PC-3 (cell line): Measurements from ENCODE around the gene CC2D2A. TPM values are rescaled to one million over a fixed set of nuclear protein-coding genes. Genes with fewer than 3 reads are reported as not detected.

ENCODE experiments used
- ATAC-seq: fragments of 200-7000 bp; cut with Tn5 transposase; 2 replicates; pipeline ENCODE4 v1.9.1; 2020; ENCODE audit warnings: mild to moderate bottlenecking, moderate library complexity
- BruUV-seq: library from RNA; stranded (reverse); fragments of 400-500 nt; replicated peaks from 2 replicates; lab custom pipeline; 2021; lab: Mats Ljungman, UMichigan
- CTCF ChIA-PET: fragments of 300-600 bp; sonication (Branson Sonifier 250); formaldehyde crosslinking; loops from one replicate; lab custom pipeline; 2022; ENCODE audit warnings: antibody characterized with exemption; lab: Charles Lee
- POLR2A ChIA-PET: fragments of 300-600 bp; sonication (Branson Sonifier 250); formaldehyde crosslinking; loops from one replicate; lab custom pipeline; 2022; ENCODE audit warnings: antibody characterized with exemption; ENCODE audit not compliant: unreplicated experiment; lab: Charles Lee
- DNase-seq: peaks from one replicate; pipeline ENCODE4 v3.0.0-alpha.2; 2015
- H2AFZ ChIP-seq: fragments of 300-600 bp; sonication (generic); 2 replicates; pipeline ENCODE4 v1.6.0; 2016; ENCODE audit warnings: antibody characterized with exemption, low read length
- H3F3A ChIP-seq: fragments of 300-600 bp; sonication (generic); one replicate; pipeline ENCODE4 v1.6.0; 2017; ENCODE audit warnings: antibody characterized with exemption, low read length, control low read depth, mild to moderate bottlenecking; ENCODE audit not compliant: unreplicated experiment
- H3K27ac ChIP-seq: fragments of 300-600 bp; sonication (generic); 2 replicates; pipeline ENCODE4 v1.5.1; 2016; ENCODE audit warnings: mild to moderate bottlenecking, low read length
- H3K27me3 ChIP-seq: fragments of 300-600 bp; sonication (generic); 2 replicates; pipeline ENCODE4 v1.6.1; 2016; ENCODE audit warnings: low read length, mixed read lengths
- H3K36me3 ChIP-seq: fragments of 300-600 bp; sonication (generic); 2 replicates; pipeline ENCODE4 v1.6.1; 2016; ENCODE audit warnings: low read depth, mixed run types, low read length, mixed read lengths
- H3K4me1 ChIP-seq: fragments of 300-600 bp; sonication (generic); 2 replicates; pipeline ENCODE4 v1.5.1; 2016; ENCODE audit warnings: low read length; ENCODE audit not compliant: insufficient read depth
- H3K4me2 ChIP-seq: fragments of 300-600 bp; sonication (generic); 2 replicates; pipeline ENCODE4 v1.6.0; 2016; ENCODE audit warnings: low read length
- H3K4me3 ChIP-seq: fragments of 300-600 bp; sonication (generic); 2 replicates; pipeline ENCODE4 v1.5.1; 2016; ENCODE audit warnings: mild to moderate bottlenecking, low read length, mixed read lengths
- H3K79me2 ChIP-seq: fragments of 300-600 bp; sonication (generic); 2 replicates; pipeline ENCODE4 v1.6.1; 2017; ENCODE audit warnings: low read length, mixed read lengths
- H3K9ac ChIP-seq: fragments of 300-600 bp; sonication (generic); 2 replicates; pipeline ENCODE4 v1.6.0; 2016; ENCODE audit warnings: mild to moderate bottlenecking, low read length
- H3K9me2 ChIP-seq: fragments of 300-600 bp; sonication (generic); replicated peaks from 2 replicates; pipeline ENCODE4 v1.6.1; 2016; ENCODE audit warnings: mixed run types, low read length, mixed read lengths
- H3K9me3 ChIP-seq: fragments of 300-600 bp; sonication (generic); 2 replicates; pipeline ENCODE4 v1.6.1; 2016; ENCODE audit warnings: low read length, mixed read lengths
- H4K20me1 ChIP-seq: fragments of 300-600 bp; sonication (generic); 2 replicates; pipeline ENCODE4 v1.6.1; 2016; ENCODE audit warnings: low read length, mixed read lengths
- EZH2 ChIP-seq: fragments of 300-600 bp; sonication (generic); IDR thresholded peaks from one replicate; pipeline ENCODE4 v1.6.1; 2017; ENCODE audit warnings: antibody characterized with exemption, mild to moderate bottlenecking, low read length; ENCODE audit not compliant: unreplicated experiment
- EZH2phosphoT487 ChIP-seq: fragments of 300-600 bp; sonication (generic); IDR thresholded peaks from 2 replicates; pipeline ENCODE4 v1.6.1; 2018; ENCODE audit warnings: mild to moderate bottlenecking, antibody characterized with exemption, low read length, borderline replicate concordance
- intact Hi-C: fragments of 100-400 bp; cut with micrococcal nuclease; formaldehyde crosslinking; loops from 2 replicates; pipeline ENCODE4 v1.9.0; 2023
- total RNA-seq: library from RNA; depleted of rRNA; stranded (reverse); fragments of >200 nt; gene quantifications from 2 replicates; pipeline ENCODE4 v1.2.3, GENCODE V29; 2014
- TF ChIP-seq, protein P1 (sequence below): fragments of 300-600 bp; sonication (generic); conservative IDR thresholded peaks from 2 replicates; pipeline ENCODE4 v1.5.1; 2017; ENCODE audit warnings: antibody characterized with exemption, low read depth, mild to moderate bottlenecking, low read length

Gene CC2D2A
- total RNA-seq, 1 experiment from 2014 or later: 13.4 TPM

DNA sequence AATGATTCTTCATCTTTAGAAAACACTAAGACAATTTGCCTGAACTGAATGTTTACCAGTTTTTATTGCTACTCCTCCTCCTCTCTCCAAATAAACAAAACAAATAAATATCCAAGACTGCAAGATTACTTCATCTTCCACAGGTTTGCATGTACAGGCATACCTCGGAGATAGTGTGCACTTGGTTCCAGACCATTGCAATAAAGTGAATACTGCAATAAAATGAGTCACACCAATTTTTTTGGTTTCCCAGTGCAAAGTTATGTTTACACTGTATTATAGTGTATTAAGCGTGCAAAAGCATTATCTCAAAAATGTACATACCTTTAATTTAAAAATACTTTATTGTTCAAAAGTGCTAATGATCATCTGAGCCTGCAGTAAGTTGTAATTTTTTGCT, 132.2 kb downstream of the CC2D2A start:
- no TSS peak for BruUV-seq
- H3K79me2 ChIP-seq: no peaks in the 10 kb centered on the region
- H3K4me1 ChIP-seq: peaks cover 14% of the 10 kb centered on the region; the same call in 1 of the 2 replicates
- H3K4me3 ChIP-seq: no peak overlapping the region
- peaks cover 12% of the 10 kb centered on the region for H3K36me3 ChIP-seq
- H3F3A ChIP-seq: no peaks in the 10 kb centered on the region
- no peak for TF ChIP-seq EZH2
- no peak overlapping the region for H3K27ac ChIP-seq
- intact Hi-C loops: no loop called here
- DNase-seq: peak; percentile 53
- H3K4me2 ChIP-seq: 0 out of 2 replicates have a peak overlapping the region, but pooled peaks have one; percentile 6
- ATAC-seq: peak; percentile 96
- no peaks in the 10 kb centered on the region for H3K9me2 ChIP-seq
- H3K9ac ChIP-seq: no peak overlapping the region
- H2AFZ ChIP-seq: no peak overlapping the region
- H3K27me3 ChIP-seq: no peaks in the 10 kb centered on the region
- H4K20me1 ChIP-seq: no peaks in the 10 kb centered on the region
- H3K9me3 ChIP-seq: no peaks in the 10 kb centered on the region
- CTCF ChIA-PET: no interaction called here
- POLR2A ChIA-PET: no interaction called here

DNA sequence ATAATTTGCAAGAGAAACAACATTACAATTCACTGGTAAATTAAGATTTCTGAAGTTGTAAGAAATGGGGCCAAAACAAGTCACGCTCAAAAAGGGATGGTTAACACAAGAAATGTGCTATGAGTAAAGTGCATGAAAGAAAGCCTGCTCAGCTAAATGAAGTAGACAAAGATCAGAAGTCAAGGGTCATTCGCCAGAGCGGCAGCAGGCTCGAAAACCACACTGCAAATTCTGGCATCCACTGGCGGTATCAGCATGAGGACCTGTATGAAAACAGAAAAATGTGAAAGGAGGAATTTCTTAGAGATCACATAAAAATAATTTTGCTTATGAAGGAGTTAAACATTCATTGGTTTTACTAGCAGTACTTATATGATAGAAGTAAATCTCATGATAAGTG, 135.9 kb downstream of the CC2D2A start:
- Histone ChIP-seq H3K36me3 (peaks cover 7% of the 10 kb centered on the region), H3K4me3 (no peak overlapping the region), H3K27ac (no peak overlapping the region), H3K9ac (no peak overlapping the region), H2AFZ (no peak overlapping the region), H3K79me2 (no peaks in the 10 kb centered on the region), H4K20me1 (no peaks in the 10 kb centered on the region), H3K4me1 (peaks cover 14% of the 10 kb centered on the region; the same call in 1 of the 2 replicates), H3F3A (no peaks in the 10 kb centered on the region), H3K9me3 (no peaks in the 10 kb centered on the region), H3K9me2 (no peaks in the 10 kb centered on the region), H3K4me2 (no peak overlapping the region), H3K27me3 (no peaks in the 10 kb centered on the region)
- TF ChIP-seq EZH2phosphoT487: no peak
- TF ChIP-seq, protein P1, sequence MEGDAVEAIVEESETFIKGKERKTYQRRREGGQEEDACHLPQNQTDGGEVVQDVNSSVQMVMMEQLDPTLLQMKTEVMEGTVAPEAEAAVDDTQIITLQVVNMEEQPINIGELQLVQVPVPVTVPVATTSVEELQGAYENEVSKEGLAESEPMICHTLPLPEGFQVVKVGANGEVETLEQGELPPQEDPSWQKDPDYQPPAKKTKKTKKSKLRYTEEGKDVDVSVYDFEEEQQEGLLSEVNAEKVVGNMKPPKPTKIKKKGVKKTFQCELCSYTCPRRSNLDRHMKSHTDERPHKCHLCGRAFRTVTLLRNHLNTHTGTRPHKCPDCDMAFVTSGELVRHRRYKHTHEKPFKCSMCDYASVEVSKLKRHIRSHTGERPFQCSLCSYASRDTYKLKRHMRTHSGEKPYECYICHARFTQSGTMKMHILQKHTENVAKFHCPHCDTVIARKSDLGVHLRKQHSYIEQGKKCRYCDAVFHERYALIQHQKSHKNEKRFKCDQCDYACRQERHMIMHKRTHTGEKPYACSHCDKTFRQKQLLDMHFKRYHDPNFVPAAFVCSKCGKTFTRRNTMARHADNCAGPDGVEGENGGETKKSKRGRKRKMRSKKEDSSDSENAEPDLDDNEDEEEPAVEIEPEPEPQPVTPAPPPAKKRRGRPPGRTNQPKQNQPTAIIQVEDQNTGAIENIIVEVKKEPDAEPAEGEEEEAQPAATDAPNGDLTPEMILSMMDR: no peak
- TF ChIP-seq EZH2: no peak
- intact Hi-C loops: no loop called here
- BruUV-seq: no TSS peak
- no peak for DNase-seq
- ChIA-PET CTCF (no interaction called here), POLR2A (no interaction called here)
- no peak for ATAC-seq

DNA sequence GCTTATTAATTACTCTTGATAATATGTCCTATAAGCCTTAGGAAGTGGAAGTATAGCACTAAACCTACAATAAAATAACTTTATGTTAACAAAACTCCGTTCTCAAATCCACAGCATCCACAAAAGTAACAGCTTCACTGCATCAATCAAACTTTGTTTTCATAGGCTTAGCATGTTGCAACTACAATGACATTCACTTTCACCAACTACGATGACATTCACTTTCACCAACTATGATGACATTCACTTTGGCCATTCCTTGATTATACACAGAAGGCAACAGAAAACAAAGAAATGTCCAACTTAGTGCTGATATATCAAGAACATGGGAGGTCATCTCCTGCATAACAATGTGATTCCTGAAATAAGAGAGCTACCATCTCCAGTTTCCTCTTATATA, 141.2 kb downstream of the CC2D2A start:
- no peaks in the 10 kb centered on the region for H3K9me3 ChIP-seq
- DNase-seq (no peak), ATAC-seq (no peak)
- intact Hi-C loops: no loop called here
- H3K9me2 ChIP-seq: no peaks in the 10 kb centered on the region
- ChIA-PET POLR2A (no interaction called here), CTCF (no interaction called here)
- no peaks in the 10 kb centered on the region for H4K20me1 ChIP-seq
- no peak overlapping the region for H3K4me2 ChIP-seq
- H3K9ac ChIP-seq: no peak overlapping the region
- no peaks in the 10 kb centered on the region for H3K79me2 ChIP-seq
- H3K27ac ChIP-seq: no peak overlapping the region
- no peak overlapping the region for H3K4me3 ChIP-seq
- no peak overlapping the region for H2AFZ ChIP-seq
- no peaks in the 10 kb centered on the region for H3K4me1 ChIP-seq
- BruUV-seq: no TSS peak
- TF ChIP-seq EZH2 (no peak), EZH2phosphoT487 (no peak)
- TF ChIP-seq, protein P1: no peak
- no peaks in the 10 kb centered on the region for H3F3A ChIP-seq
- H3K27me3 ChIP-seq: no peaks in the 10 kb centered on the region
- H3K36me3 ChIP-seq: no peaks in the 10 kb centered on the region
